ENCODE results near the gene TACC3. TPM values are rescaled to one million over a fixed set of nuclear protein-coding genes. Genes with fewer than 3 reads are reported as not detected.

Gene TACC3
- polyA plus RNA-seq, 1 experiment = 24.0 TPM

DNA sequence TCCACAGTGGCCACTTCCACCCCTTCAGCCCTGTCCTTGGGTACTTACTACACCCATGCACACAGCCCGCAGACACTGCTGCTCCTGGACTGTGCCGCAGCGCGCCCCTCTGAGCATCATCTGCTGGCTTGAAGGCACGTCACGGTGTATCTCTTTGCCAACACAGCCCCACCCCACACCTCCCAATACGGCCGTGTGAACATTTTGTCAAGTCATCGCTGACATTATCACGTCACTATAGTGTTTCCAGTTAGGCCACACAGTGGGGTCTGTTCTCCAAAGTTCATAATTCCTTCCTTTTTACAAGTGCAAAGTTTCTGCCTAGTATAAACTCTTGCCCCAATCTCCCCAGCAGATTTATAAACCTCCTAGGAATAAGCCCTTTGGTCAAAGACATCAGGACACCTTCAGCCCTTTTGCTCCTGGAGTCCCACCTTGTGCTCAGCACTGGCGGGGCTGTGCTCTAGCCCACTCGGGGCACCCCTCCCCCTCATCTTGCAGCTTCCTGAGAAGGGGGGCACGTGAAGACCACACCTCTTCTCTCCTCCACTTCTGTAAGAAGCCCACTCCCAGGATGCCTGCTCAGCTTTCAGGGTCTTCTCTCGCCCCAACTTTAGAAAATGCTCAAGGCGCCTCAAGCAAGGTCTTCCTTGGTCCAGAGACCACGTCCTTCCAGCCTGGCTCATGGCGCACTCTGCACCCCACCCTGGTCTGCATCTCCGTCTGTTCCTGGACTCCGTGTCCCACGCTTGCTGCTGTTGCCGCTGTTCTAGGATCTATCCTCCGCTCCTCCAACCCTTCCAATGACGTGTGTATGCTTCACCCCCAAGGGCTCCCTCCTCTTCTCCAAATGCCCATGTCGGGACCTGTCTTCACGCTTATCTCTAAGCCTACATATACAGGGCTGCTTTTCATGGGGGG lies 44.5 kb upstream of the TACC3 start:
- POLR2A ChIA-PET = no interaction called here

DNA sequence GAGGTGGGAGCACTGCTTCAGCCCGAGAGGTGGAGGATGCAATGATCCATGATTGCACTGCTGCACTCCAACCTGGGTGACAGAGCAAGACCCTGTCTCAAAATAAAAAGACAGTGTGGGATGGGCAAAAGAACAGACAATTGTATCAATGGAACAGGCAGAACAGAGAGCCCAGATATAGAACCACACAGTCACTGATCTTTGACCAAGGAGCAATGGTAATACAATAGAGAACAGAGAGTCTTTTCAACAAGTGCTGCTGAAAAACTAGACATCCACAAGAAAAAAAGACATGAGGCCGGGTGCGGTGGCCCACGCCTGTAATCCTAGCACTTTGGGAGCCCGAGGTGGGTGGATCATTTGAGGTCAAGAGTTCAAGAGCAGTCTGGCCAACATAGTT lies 43.1 kb upstream of the TACC3 start:
- Histone ChIP-seq H3K4me3 (ENCODE audit: low read depth, low read length) (no peak overlapping the region), H3K36me3 (ENCODE audit: control insufficient read depth, insufficient read depth, low read length) (no peaks in the 10 kb centered on the region), H3K27me3 (ENCODE audit: control insufficient read depth, insufficient read depth, low read length) (no peaks in the 10 kb centered on the region)
- POLR2A ChIA-PET = no interaction called here
- TF ChIP-seq, protein P1, sequence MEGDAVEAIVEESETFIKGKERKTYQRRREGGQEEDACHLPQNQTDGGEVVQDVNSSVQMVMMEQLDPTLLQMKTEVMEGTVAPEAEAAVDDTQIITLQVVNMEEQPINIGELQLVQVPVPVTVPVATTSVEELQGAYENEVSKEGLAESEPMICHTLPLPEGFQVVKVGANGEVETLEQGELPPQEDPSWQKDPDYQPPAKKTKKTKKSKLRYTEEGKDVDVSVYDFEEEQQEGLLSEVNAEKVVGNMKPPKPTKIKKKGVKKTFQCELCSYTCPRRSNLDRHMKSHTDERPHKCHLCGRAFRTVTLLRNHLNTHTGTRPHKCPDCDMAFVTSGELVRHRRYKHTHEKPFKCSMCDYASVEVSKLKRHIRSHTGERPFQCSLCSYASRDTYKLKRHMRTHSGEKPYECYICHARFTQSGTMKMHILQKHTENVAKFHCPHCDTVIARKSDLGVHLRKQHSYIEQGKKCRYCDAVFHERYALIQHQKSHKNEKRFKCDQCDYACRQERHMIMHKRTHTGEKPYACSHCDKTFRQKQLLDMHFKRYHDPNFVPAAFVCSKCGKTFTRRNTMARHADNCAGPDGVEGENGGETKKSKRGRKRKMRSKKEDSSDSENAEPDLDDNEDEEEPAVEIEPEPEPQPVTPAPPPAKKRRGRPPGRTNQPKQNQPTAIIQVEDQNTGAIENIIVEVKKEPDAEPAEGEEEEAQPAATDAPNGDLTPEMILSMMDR (IDR thresholded peaks at IDR 0.05; ENCODE audit: insufficient read depth, low read depth, low read length) = no peak
- CTCF ChIA-PET = no interaction called here
- no peak for DNase-seq (ENCODE audit: low read depth)

More for the DNA sequence above, 44.5 kb upstream of the TACC3 start:
- Histone ChIP-seq H3K27me3 (ENCODE audit: control insufficient read depth, insufficient read depth, low read length) (no peaks in the 10 kb centered on the region), H3K36me3 (ENCODE audit: control insufficient read depth, insufficient read depth, low read length) (no peaks in the 10 kb centered on the region), H3K4me3 (ENCODE audit: low read depth, low read length) (no peak overlapping the region)
- TF ChIP-seq, protein P1 (IDR thresholded peaks at IDR 0.05; ENCODE audit: insufficient read depth, low read depth, low read length) = no peak
- DNase-seq (ENCODE audit: low read depth) = no peak
- CTCF ChIA-PET = interaction anchor here (1.3 kb wide), 1 partner anchor 29 kb away, joined by 3 read pairs; no protein-coding TSS in a partner anchor

DNA sequence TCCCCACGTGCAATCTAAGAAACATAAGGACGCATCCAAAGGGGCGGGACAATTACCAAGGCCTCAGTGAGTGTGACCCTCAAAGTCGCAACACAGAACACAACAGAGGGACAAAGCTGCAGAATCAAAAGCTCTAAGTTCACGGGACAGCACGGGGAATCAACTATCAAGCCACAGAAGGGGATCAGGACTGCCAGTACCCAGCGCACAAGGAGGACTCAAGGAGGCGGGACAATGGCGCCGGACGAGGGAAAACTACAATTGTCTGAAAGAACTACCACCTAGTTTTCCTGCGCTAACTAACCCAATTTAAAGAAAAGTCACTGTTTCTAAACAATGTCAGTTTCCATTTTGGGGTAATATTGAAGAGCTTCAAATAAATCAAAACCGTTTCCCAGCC lies 38.5 kb upstream of the TACC3 start:
- H3K36me3 ChIP-seq (ENCODE audit: control insufficient read depth, insufficient read depth, low read length) = no peaks in the 10 kb centered on the region
- POLR2A ChIA-PET = no interaction called here
- DNase-seq (ENCODE audit: low read depth) = no peak
- TF ChIP-seq, protein P1 (IDR thresholded peaks at IDR 0.05; ENCODE audit: insufficient read depth, low read depth, low read length) = no peak
- no peaks in the 10 kb centered on the region for H3K27me3 ChIP-seq (ENCODE audit: control insufficient read depth, insufficient read depth, low read length)
- H3K4me3 ChIP-seq (ENCODE audit: low read depth, low read length) = peak overlapping the region; percentile 67
- CTCF ChIA-PET = interaction anchor here (0.5 to 1.2 kb wide), 4 partner anchors 11 to 65 kb away, joined by 3 to 4 read pairs (median 3); no protein-coding TSS in a partner anchor

DNA sequence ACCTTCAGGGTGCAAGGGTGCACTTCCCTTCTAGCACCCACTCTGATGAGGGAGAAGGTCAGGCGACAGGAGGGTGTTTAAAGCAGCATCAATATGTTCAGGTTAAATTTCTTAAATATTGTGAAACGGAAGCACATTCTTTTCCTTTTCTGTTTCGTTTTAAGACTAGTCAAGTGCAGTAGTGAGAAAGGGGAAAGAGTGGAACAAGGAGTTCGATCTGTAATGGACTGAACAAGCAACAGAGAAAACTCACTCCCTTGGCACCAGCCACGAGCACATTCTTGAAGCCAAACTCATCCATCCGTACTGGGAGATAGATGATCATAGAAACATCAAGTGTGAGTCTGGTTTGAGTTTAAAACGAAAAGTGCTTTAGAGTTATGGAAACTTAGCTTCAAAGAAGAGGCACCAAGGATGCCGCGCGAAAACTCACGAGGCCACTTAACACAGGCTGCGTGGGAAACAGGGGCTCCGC lies 38.0 kb upstream of the TACC3 start:
- peak; percentile 47 for DNase-seq (ENCODE audit: low read depth)
- H3K36me3 ChIP-seq (ENCODE audit: control insufficient read depth, insufficient read depth, low read length) = no peaks in the 10 kb centered on the region
- TF ChIP-seq, protein P1 (IDR thresholded peaks at IDR 0.05; ENCODE audit: insufficient read depth, low read depth, low read length) = no peak
- ChIA-PET POLR2A (no interaction called here), CTCF (interaction anchor here (0.5 to 1.2 kb wide), 5 partner anchors 10 to 65 kb away, joined by 3 to 4 read pairs (median 3); no protein-coding TSS in a partner anchor)
- H3K27me3 ChIP-seq (ENCODE audit: control insufficient read depth, insufficient read depth, low read length) = no peaks in the 10 kb centered on the region
- H3K4me3 ChIP-seq (ENCODE audit: low read depth, low read length) = peak overlapping the region; percentile 67

GRCh38 chr4:1683736-1684505 lies 37.4 kb upstream of the TACC3 start, which contains the start of gene FAM53A:
FAM53A (minus strand) TSS chr4:1684313; CDS start chr4:1668741, 15,572 bp downstream.
- CTCF ChIA-PET = interaction anchor here (0.8 to 1.2 kb wide), 3 partner anchors 9 to 54 kb away, joined by 3 to 4 read pairs (median 3); no protein-coding TSS in a partner anchor
- no peaks in the 10 kb centered on the region for H3K36me3 ChIP-seq (ENCODE audit: control insufficient read depth, insufficient read depth, low read length)

More at GRCh38 chr4:1683736-1684505, 37.4 kb upstream of the TACC3 start, which contains the start of gene FAM53A:
- peak within 1 kb of the TSS; percentile 67 for H3K4me3 ChIP-seq (ENCODE audit: low read depth, low read length)
- no peak for DNase-seq (ENCODE audit: low read depth)
- no peaks in the 10 kb centered on the region for H3K27me3 ChIP-seq (ENCODE audit: control insufficient read depth, insufficient read depth, low read length)
- TF ChIP-seq, protein P1 (IDR thresholded peaks at IDR 0.05; ENCODE audit: insufficient read depth, low read depth, low read length) = no peak
- POLR2A ChIA-PET = no interaction called here
